Ureter (tissue), 1 donor: ENCODE measurements around the gene GPATCH1. TPM values are rescaled to one million over a fixed set of nuclear protein-coding genes. Genes with fewer than 3 reads are reported as not detected.
A peak's percentile ranks its signal among the peaks of the same experiment; 100 is the strongest.
"Not testable (repeated sequence)": the region's sequence is repeated elsewhere in the genome, so short reads cannot be mapped to it uniquely, and the experiment has no call there.

Experiments used
- DNase-seq: peaks from one replicate; pipeline ENCODE4 v3.0.0-alpha.2; 2020; ENCODE audit warnings: low spot score
- total RNA-seq: library from RNA; stranded (reverse); gene quantifications from one replicate; pipeline ENCODE4 v1.2.4, GENCODE V29; 2023
- donor health status: DM: yes; HTN: yes; CAD: no.

The GPATCH1 gene
- total RNA-seq, 1 donor from 2014 or later: 14.9 TPM

DNA sequence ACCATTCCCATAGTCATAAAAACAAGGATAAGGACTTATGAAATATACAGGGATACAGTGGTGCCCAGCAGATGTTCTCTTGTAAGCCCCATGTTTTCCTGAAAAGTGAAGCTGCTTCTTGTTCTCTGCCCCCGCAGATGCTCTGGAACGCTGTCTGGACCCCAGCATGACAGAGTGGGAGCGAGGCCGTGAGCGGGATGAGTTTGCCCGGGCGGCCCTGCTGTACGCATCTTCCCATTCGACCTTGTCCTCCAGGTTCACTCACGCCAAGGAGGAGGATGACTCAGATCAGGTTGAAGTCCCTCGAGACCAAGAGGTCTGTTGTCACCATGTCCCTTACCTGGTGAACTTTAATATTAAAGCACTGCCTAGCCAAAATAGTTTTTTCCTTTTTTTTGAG, 30.6 kb downstream of the GPATCH1 start:
- DNase-seq: no peak

DNA sequence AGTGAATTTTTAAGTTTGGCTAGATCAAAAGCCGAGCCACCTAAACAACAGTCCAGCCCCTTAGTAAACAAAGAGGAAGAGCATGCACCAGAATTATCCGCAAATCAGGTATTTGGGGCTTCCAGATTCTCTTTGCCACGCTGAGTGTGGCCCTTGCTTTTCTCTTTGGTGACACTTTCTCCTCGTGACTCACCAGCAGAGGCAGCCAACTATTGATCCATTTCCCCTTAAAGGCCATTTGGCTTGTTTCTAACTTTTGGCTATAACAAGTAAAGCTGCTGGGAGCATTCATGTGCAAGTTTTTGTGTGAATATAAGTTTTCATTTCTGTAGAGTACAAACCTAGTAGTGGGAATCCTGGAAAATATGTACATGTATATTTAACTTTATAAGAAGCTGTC, 33.3 kb downstream of the GPATCH1 start:
- DNase-seq: no peak

DNA sequence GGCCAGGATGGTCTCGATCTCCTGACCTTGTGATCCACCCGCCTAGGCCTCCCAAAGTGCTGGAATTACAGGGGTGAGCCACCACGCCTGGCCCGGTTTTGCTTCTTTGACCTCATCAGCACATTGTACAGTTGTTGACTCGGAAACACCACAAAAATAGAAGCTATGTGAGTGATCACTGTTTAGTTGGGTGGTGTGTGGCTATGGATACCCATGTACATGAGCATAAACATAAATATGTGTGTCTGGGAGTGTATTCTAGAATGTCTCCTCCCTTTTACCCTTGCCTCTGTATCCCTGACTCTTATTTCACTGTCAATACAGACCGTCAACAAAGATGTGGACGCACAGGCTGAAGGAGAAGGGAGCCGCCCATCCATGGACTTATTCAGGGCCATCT, 36.5 kb downstream of the GPATCH1 start:
- DNase-seq: no peak

DNA sequence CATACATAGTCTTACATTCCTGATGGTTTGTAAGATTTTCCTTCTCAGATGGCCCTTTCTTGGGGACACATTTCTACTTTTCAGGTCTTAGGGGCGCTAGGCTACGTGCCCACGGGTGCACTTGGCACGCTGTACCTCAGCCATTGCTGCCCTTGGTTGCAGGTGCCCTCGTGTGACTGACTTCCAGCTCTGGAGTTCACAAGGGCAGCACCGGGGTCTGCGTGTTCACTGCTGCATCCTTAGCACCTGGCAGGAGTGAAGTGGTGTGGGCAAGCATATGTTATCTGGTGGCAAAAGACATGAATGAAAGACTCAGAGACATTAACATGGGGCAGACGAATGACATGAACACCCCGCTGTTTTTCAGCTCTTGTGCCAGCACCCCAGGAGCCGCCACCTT, 37.7 kb downstream of the GPATCH1 start:
- no peak for DNase-seq

DNA sequence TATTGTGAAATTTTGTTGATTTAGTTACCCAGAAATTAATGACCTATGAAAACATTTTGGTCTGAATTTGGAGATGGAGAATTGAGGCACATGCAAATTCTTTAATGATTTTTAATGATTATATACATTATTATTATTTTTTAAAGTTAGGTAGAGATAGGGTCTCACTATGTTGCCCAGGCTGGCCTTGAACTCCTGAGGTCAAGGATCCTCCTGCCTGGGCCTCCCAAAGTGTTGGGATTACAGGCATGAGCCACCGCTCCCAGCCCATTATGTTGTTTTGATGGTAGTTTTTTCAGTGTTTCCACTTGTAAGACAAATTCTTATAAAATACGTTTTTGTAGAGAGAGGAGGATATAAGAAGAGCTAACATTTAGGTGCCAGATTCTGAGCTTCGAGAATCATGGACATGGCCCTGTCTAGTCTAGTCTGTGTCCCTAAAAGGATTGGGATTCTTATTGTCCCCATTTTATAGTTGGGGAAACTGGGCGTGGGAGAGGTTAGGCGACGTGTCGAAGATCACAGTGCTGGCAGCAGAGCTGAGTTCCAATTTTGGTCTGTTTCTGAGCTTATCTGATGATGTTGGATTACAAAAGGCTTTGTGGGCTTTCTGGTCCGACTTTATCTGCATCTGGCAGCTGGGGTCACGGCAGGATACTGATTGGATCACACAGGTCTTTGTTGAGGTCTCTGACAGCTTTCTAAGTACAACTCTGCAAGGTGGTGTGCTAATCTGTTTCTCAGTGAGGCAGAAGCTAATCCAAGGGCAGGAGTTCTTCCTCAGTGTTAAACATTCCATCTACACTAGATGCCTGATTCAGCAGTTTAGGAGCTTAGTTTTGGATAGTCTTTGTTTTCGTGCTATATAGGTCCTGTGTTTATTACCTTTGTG, 43.5 kb downstream of the GPATCH1 start:
- no peak for DNase-seq

DNA sequence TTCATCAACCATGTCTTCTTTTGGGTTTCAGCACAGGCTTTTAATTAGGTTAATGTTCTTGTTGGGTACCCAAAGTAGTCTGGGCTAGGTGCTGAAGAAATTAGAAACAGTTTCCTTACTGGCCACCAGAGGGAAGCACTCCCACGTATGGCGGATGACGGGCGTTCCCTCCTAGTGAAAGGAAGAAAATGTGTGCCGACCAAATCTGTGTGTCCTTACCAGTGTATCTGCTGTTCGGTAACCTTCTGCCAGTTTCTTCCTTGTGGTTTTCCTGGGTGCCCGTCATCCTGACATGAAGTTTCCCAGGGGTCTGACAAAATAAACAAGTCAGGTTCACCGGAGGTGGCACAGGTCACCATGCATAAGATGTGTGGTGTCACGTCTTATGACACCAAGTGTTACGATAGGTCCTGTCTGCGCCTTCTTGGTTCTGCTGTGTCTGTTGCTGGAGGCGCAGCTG, 45.0 kb downstream of the GPATCH1 start:
- no peak for DNase-seq

DNA sequence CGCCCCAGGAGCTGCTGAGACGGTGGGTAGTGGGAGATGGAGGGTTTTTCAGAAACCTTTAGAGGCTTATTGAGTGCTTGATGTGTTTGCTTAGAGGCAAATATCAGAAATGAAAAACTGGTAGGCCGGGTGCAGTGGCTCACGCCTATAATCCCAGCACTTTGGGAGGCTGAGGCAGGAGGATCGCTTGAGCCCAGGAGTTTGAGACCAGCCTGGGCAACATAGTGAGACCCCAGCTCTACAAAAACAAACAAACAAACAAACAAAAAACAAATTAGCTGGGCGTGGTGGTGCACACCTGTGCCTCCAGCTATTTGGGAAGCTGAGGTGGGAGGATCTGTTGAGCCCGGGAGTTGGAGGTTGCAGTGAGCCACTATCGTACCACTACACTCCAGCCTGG, 45.7 kb downstream of the GPATCH1 start:
- DNase-seq: not testable (repeated sequence)

DNA sequence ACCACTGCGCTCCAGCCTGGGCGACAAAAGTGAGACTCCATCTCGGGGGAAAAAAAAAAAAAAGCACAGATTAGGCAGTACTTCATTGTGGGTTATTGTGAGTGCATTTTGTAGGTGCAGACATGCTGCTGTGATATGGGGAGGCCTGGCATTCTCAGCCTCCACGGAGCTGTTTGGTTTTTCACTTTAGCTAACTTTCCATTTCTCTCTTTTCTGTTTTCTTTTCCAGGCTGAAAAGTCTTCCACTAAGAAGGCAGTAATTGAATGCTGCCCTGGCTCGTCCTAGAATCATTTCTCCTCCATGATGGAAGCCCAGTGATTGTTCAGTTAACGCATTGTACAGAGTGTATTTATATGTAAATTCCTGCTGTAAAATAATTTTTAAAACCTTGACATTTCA, 48.9 kb downstream of the GPATCH1 start:
- no peak for DNase-seq

DNA sequence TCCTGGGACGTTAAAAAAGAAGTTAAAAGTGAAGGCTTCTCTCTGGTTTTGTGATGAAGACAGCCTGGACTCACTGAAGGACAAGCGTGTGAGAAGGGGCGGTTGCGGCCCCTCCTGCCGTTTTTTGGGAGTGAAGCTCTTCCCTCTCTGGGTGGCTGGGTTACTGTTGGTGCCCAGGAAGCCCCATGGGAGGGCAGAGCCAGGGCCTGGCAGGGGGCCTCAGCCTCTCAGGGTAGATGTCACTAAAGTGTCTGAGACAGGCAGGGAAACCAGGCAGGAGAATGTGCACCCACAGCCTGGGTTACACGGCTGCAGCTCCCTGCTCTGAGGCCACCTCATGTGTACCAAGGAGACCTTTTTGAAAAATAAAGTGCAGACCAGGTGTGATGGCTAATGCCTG, 49.5 kb downstream of the GPATCH1 start:
- DNase-seq: no peak

DNA sequence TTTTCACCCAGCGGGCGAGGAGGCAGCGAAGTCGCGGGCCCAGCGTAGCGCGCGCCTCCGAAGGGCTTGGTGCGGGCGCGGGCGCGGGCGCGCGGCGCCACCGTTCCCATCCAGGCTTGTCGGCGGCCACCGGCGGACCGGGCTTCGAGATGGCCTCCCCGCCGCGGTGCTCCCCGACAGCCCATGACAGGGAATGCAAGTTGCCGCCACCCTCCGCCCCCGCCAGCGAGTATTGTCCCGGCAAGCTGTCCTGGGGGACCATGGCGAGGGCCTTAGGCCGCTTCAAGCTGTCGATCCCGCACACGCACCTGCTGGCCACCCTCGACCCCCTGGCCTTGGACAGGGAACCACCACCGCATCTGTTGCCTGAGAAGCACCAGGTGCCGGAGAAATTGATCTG, 51.0 kb downstream of the GPATCH1 start, which contains the start of gene WDR88:
Gene WDR88, plus strand, starts transcription at position 94 of the 400 bp plus-strand sequence. Its CDS starts 56 bp downstream, at position 150.
- DNase-seq: no peak

DNA sequence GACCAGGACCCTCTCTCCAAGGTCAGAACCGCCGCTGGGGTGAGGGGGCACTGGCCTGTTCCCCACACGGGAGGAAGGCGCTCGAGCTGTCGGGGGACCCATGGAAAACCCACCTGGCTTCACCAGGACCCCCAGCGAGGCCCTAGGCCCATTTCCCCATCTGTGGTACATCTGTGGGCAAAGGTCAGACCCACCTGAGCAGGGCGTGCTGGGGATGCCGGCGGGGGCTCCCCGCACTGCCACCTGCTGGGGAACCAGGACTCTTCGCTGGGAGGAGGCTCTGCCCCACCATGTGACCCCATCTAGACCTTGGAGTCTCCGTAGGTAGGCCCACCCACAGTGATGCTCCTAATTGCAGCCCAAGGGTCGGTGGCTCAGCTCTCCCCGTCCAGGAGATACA, 51.4 kb downstream of the GPATCH1 start:
- no peak for DNase-seq

DNA sequence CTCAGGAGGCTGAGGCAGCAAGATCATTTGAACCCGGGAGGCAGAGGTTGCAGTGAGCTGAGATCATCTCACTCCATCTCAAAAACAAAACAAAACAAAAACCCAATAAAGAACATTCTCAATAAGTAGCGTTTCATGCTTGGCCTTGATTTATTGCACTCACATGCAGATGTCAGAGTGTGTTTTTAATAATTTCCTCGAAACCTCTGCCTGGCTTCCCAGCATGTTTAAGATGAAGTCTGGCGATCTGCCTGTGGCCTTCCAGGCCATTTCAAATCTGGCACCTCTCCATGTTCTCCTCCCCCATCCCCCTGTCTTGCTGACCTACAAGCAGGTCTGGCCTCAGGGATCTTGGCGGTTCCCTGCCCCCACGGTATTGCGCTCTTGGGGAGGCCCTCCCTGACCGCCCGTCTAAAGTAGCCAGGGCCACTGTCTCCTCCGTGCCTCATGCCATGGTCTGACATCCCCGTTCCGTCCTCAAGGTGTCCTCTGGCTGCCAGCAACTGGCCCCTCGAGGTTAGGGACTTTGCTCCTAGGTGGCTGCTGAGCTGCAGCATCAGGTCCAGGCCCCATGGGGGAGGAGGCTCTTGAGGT, 52.6 kb downstream of the GPATCH1 start:
- no peak for DNase-seq

DNA sequence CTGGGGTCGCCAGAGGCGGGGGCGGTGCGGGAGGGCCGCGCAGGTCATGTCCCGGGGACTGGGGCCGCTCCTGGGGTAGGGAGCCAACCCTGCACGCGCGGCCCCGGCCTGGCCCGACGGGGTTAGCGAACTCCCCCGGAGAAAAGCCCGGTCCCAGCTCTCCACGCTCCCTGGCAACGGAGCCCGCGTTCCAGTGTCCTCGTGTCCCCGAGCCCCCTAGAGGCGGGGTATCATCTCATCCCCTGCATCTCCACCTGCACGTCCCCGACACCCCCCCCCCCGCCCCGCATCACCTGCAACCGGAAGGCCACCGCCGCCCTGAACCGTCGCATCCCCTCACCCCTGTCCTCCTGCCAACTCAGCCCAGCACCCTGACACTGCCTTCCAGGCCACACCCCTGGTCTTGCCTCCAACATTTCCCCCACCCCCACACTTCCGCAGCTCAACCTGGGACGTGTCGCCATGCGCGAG, 53.6 kb downstream of the GPATCH1 start:
- no peak for DNase-seq

DNA sequence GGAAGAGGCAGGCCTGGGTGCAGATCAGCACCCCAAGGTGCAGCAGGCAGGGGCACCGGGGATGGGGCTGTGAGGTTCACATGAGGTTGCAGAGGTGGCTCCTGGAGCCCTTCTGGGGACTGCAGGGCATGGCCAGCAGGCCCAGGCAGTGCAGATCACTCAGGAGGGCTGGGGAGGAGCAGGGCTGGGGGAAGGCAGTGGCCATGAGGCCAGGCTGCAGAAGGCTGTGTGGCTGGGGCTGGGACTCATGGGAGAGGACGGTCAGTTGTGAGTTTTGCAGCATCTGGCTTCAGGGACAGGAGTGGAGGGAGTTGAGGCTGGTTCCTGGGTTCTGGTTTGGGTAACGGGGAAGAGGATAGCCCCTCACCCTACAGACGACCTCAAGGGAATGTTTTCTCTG, 58.2 kb downstream of the GPATCH1 start:
- DNase-seq: no peak

DNA sequence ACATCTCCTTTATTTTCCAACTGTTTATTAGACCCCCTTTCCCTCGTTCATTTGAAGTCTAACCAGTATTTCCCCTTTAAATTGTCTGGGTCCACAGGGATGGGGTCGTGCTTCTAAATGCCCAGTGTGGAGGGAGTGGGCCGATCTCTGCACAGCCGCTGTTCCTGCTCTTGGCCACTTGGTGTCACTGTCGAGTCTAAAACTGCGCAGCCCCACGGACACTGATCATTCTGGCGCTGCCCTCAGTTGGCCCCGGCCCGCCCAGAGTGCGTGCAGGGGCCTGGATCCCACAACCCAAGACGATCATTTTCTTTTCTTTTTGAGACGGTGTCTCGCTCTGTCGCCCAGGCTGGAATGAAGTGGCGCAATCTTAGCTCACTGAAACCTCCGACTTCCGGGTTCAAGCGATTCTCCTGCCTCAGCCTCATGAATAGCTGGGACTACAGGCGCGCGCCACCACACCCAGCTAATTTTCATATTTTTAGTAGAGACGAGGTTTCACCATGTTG, 63.0 kb downstream of the GPATCH1 start:
- DNase-seq: peak; percentile 63

DNA sequence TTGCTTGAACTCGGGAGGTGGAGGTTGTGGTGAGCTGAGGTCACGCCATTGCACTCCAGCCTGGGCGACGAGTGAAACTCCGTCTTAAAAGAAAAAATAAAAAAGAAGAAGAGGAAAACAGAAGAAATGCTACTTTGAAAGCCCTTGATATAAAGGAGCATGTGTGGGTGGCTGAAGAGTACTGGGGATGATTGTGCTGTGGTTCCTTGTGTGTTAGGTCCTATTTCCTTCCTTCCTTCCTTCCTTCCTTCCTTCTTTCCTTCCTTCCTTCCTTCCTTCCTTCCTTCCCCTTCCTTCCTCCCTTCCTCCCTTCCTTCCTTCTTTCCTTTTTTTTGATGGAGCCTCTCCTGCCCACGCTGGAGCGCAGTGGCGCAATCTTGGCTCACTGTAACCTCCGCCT, 65.2 kb downstream of the GPATCH1 start:
- DNase-seq: no peak

DNA sequence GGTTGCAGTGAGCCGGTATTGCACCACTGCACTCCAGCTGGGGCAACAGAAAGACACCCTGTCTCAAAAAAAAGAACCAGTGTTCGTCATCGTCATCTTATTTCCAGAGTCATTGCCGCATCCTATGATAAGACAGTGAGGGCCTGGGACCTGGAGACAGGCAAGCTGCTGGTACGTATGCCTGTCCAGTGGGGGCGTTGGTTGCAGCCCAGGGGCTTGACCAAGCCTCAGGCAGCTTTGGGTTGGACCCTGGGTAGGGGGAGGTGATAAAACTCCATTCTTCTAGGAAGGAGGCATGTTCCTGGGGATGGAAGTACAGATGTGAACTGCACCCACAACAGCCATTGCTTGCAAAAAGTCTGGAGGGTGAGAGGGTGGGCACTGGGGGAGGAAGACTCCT, 66.6 kb downstream of the GPATCH1 start:
- DNase-seq: no peak

DNA sequence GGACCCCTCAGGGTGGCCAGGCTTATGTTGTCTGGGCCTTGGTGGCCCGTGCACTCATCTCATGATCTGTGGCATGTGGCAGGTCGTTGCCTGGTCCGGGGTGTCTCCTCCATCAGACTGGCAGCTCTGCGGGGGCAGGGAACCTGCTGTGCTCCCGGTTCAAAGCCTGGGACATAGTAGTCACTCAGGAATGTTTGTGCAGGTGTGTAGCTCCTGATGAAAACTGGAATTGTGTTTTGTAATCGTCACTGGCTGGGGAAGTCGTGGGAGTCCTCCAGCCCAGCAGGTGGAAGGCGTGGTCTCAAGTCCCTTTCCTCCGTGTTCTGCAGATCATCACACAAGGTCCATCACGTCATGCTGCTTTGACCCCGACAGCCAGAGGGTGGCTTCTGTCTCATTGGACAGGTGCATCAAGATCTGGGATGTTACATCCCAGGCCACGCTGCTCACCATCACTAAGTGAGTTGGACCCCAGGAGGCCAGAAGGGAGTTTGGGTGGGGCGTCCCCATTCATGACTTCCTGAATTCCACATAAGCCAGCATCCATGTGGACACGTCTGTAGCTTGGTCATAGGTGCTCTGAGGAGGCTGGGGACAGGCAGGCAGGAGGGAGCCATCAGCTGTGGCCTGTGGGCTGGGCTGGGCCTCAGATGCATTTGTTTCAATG, 70.0 kb downstream of the GPATCH1 start:
- DNase-seq: no peak

DNA sequence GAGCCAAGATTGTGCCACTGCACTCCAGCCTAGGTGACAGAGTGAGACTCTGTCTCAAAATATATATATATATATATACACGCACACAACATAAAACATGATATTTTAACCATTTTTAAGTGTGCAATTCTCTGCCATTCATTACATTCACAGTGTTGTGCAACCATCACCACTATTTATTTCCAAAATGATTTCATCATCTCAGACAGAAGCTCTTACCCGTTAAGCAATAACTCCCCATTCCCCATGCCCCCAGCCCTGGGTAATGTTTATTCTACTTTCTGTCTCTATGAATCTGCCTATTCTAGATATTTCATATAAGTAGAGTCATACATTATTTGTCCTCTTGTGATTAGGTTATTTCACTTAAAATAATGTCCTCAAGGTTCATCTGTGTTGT, 71.2 kb downstream of the GPATCH1 start:
- DNase-seq: no peak

DNA sequence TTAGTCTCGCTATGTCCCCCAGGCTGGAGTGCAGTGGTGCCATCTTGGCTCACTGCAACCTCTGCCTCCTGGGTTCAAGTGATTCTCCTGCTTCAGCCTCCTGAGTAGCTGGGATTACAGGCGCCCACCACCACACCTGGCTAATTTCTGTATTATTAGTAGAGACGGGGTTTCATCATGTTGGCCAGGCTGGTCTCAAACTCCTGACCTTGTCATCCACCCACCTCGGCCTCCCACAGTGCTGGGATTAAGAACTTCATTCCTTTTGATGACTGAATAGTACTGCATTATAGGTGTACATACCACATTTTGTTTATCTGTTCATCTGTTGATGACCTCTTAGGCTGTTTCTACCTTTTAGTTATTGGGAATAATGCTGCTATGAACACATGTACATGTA, 71.6 kb downstream of the GPATCH1 start:
- not testable (repeated sequence) for DNase-seq

DNA sequence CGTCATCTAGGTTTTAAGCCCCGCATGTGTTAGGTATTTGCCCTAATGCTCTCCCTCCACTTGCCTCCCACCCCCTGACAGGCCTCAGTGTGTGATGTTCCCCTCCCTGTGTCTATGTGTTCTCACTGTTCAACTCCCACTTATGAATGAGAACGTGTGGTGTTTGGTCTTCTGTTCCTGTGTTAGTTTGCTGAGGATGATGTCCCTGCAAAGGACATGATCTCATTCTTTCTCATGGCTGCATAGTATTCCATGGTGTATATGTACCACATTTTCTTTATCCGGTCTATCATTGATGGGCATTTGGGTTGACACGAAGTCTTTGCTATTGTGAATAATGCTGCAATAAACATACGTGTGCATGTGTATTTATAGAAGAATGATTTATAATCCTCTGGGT, 73.3 kb downstream of the GPATCH1 start:
- DNase-seq: not testable (repeated sequence)

DNA sequence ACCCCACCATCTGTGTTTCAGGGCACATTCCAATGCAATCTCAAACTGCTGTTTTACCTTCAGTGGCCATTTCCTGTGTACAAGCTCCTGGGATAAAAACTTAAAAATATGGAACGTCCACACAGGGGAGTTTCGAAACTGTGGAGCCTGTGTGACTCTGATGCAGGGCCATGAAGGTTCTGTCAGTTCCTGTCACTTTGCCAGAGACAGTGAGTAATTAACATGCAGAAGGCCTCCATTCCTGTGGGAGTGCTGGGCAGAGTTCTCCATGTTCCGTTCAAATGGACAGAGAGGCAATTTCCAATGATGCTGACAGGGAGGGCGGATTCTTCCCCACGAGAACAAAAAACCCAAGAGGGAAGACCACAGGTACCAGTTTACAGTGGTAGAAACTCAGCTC, 75.4 kb downstream of the GPATCH1 start:
- DNase-seq: no peak
